Breast epithelium (tissue), 3 donors: ENCODE measurements around the gene LURAP1L.

Source experiments
- POLR2A ChIP-seq: fragments of 450-650 bp; IDR thresholded peaks from one replicate; pipeline ENCODE4 v1.6.1; 2016; ENCODE audit warnings: antibody characterized with exemption, mild to moderate bottlenecking, moderate library complexity
- TF ChIP-seq, protein P1 (sequence below), 3 donors: fragments of 450-650 bp; IDR thresholded peaks; one replicate each; pipeline ENCODE4 v1.5.1; 2016 to 2017; ENCODE audit warnings: antibody characterized with exemption in 3 of 3, mild to moderate bottlenecking in 3 of 3, moderate library complexity in 3 of 3

DNA sequence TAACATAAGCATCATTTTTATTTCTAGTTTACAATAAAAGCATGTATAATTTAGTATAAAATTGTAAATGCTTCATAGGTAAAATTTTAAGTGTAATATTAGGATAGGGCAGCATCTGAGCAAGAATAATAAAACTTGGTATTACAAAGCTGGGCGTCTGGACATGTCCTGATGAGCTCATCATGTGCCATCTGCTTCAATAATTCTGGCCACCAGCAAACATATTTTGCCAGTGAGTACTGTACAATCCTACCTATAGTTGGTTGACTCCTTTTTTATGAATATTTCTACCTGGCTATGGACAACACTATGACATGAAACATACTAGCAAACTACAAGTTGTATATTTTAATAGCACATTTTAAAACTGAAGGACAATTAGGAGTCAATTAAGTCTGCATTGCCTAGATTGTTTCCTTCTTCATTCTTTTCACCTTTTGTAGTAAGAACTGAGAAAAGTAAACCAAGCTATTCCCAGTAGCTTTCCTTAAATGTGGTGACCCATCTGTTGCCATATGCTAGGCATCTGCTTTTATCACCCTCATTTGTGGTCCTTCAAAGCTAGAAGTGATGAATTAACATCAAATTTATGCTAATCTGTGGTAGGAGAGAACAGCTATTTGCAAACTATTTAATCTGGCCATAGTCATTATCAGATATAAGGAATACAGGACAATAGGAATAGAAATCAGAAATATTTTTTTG is 23.4 kb downstream of the LURAP1L start:
- TF ChIP-seq, protein P1, sequence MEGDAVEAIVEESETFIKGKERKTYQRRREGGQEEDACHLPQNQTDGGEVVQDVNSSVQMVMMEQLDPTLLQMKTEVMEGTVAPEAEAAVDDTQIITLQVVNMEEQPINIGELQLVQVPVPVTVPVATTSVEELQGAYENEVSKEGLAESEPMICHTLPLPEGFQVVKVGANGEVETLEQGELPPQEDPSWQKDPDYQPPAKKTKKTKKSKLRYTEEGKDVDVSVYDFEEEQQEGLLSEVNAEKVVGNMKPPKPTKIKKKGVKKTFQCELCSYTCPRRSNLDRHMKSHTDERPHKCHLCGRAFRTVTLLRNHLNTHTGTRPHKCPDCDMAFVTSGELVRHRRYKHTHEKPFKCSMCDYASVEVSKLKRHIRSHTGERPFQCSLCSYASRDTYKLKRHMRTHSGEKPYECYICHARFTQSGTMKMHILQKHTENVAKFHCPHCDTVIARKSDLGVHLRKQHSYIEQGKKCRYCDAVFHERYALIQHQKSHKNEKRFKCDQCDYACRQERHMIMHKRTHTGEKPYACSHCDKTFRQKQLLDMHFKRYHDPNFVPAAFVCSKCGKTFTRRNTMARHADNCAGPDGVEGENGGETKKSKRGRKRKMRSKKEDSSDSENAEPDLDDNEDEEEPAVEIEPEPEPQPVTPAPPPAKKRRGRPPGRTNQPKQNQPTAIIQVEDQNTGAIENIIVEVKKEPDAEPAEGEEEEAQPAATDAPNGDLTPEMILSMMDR (IDR thresholded peaks at IDR 0.05), result no peak
- no peak for TF ChIP-seq POLR2A
